HG02798 (cell line): ENCODE data around the gene OPRL1.

Experiments
- ATAC-seq: cut with Tn5 transposase; IDR thresholded peaks from one replicate; pipeline ENCODE4 v1.9.1; 2021; ENCODE audit warnings: mild to moderate bottlenecking; ENCODE audit not compliant: unreplicated experiment, poor library complexity

Gene OPRL1

DNA sequence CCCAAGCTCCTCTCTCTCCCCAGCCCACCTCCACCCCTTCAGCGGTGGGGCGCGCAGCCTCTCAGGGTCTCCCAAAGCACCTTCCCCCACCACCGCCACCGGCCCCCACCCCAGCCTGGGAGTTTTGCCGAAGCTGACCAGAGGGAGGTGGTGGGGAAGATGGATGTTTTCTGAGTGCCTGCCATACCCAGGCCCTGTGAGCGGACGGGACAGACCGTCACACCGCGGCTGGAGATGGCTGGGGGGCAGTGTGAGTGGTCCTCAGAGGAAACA lies 38.2 kb upstream of the OPRL1 start:
- ATAC-seq: no peak

DNA sequence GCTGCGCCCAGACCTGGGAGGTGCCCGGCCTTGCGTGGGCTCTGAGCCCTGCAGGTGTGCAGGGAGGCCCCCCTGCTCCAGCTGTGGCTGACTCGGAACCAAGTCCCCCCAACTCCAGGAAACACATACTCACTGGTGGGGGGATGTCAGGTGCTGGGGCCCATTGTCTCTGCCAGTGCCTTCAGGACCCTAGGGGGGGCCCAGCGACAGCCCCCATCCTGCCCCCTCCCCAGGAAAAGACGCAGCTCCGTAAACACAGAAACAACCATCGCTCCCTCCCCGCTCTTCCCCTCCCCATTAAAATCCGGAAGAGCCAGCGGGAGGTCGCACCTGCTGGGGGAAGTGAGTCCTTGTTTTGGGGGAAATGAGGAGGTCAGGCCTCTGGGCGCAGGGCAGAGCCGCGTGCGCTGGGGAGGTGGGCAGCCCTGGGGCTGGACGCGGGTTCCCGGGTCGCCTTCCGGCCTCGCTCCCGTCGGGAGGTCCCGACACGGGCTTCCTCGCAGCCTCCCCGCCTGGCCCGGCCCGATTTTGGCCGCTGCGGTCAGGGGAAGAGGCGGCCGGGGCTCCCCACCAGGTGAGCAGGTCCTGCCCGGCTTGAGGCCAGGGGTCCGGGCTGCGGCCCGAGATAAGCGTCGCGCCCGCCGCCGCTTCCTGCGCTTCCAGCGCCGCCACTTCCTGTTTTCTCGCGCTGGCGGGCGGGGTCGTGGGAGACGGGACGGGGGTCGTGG lies 37.7 kb upstream of the OPRL1 start:
- ATAC-seq: no peak

GRCh38 chr20:64043768-64044167 lies 36.1 kb upstream of the OPRL1 start:
- no peak for ATAC-seq

DNA sequence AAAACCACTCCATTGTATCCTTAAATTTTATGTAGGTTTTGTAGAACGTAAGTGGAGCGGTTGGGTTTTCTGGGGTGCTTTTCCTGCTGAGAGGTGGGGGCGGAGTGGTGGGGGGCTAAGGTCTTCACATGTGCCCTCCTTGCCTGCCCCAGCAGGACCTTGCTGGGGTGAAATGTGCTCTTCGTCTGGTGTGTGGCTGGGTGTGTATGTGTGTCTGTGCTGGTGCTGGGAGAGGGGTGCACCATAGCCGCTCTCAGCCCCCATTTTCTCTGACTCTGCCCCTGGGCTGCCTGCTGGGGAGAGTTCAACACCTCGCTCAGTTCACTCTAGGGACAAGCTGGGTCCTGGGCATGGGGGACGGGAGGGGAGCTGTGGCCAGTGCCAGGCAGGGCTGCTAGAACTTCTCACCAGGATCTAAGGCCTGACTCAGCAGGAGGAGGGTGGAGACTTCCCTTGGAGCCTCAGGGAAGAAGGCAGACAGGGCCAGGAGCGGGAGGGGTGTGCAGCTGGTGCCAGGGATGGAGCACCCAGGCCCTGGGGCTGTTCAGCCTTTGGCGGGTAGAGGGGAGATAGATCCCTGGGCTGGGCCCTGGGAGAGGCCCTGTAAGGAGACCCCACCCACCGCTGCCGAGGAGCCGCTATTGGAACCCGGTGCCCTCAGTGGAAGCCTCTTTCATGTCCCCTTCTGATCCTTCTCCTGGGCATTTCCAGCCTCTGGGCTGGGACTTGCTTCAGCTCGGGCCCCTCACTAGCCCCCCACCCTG lies 35.2 kb upstream of the OPRL1 start:
- ATAC-seq: no peak

GRCh38 chr20:64045346-64046011 lies 34.4 kb upstream of the OPRL1 start:
- no peak for ATAC-seq

DNA sequence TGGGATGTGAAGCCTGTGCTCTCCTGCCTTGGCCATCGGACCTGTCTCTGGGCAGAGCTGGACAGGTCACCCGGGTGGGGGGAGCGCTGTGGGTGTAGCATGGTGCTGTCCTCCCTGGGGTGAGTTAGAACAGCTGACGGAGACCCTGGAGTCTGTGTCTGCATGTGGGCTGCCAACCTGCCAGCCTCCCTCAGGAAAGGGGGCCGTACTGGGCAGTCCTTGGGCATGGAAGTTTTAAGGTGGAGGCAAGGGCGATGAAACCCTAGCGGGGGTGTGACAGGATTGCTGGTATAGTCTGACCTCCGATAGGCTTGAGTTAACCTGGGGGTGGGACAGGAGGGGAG lies 32.9 kb upstream of the OPRL1 start:
- ATAC-seq: no peak

- ATAC-seq: no peak
Observed at GRCh38 chr20:64047968-64048401, 31.9 kb upstream of the OPRL1 start.

GRCh38 chr20:64048402-64049044 lies 31.4 kb upstream of the OPRL1 start:
- ATAC-seq: no peak

DNA sequence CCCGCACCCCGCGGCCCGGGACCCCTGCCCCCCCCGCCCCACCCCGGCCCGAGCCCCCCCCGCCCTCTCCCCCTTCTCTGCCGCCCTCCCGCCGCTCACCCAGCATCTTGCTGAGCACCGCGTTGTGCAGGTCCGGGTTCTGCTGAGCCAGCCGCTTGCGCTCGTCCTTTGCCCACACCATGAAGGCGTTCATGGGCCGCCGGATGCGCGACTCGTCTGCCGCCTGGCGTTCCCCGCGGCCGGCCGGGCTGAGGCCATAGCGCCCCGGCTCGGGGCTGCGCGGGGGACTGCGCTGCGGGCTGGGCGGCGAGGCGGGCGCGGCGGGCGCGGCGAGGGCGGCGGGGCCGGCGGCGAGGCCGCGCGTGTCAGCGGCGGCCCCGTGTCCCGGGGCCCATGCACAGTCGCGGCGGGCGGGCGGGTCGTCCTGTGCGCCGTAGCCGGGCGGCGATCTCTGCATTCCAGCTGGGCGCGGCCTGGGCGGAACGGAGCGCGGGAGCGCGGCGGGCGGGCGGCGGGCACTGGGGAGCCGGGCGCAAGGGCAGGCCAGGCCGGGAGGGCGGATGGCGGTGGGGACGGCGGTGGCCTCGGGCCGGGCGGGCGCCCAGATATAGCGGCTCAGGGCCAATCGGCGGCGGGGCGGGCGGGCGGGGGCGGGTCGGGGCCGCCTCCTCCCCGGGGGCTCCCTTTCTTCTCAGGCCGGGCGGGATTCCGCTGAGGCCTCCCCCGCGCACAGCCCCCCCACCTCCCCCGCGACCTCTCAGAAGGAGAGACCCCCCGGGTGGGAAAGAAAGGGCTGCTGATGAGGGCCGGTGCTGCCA lies 30.6 kb upstream of the OPRL1 start, which contains the start of gene SOX18:
Gene SOX18, minus strand, starts transcription at position 580 of the 818 bp plus-strand sequence. Its CDS starts 123 bp downstream, at position 457.
- ATAC-seq: no peak

DNA sequence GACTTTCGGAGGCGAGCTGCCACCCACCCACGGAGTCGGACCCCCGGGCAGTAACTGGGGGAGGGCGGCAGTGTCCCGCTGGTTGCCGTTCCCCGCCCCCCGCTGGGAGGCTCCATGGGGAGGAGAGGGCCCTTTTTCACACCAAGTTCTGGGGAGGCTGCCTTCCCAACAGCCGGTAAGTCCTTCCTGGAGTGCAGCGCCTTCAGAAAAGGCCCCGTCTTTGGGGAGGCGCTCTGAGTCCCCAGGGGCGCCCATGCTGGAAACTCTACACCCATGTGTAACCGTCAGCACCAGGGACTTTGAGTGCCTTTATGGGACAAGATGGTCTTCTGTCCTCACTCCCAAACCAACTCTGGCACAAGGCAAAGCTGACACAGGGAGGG lies 30.0 kb upstream of the OPRL1 start:
- no peak for ATAC-seq

- no peak for ATAC-seq
Observed at GRCh38 chr20:64050261-64051032, 29.4 kb upstream of the OPRL1 start.

DNA sequence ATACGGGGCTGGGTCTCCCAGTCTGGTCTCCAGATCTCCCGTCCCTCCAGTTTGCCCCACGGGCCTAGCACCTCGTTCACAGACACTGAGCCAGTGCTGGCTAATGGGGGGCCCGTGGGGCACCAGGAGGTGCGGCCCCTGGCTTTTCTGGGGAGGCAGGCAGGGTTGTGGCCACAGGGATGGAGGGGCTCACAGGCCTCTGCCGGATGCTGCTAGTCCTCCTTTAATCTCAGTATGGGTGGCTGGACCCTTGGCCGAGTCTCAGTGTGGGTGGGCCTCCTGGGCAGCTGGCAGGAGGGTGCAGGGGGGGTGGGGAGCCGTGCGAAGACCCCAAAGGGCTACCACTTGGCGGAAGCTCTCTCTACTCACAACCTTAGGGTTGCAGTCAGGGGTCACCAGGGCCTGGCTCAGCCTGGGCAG lies 28.8 kb upstream of the OPRL1 start:
- no peak for ATAC-seq

DNA sequence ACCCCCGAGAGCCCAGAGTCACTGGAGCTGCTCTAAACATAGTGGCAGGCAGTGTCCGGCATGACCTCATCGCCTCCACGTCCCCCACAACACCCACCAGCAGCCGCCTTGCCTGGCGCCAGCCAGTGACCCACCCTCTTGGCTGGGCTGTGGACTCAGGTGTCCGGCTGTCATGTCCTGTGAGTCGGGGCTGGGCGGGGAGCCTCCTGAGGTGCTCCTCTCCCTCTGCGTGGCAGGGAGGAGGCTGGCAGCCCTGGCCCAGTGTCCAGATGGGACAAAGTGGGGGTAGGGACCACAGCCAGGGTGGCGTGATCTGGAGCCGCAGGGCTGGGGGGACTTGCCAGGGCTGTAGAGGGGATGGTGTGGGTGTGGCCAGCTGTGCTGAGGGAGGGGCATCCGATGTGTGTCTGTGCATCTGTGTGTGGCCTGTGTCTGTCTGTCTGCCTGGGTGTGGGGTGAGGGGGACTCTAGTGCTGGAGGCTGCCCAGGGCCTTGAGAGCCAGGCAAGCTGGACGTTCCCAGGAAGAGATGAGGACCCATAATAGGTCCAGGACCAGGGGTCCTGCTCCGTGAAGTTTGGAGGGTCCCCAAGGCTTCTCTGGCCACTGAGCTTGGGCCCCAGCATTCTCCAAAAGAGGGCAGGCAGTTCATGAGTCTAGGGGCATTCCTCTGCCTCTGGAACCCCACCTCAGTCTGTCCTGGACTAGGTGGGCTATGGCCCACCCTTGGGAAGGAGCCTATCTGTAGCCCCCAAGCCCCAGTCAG lies 28.1 kb upstream of the OPRL1 start:
- no peak for ATAC-seq

- no peak for ATAC-seq
Observed at GRCh38 chr20:64052326-64052722, 27.6 kb upstream of the OPRL1 start.

- ATAC-seq: no peak
Observed at GRCh38 chr20:64052987-64053840, 26.7 kb upstream of the OPRL1 start.

GRCh38 chr20:64053841-64054661 lies 25.8 kb upstream of the OPRL1 start:
- no peak for ATAC-seq

- ATAC-seq: no peak
Observed at GRCh38 chr20:64055396-64055892, 24.4 kb upstream of the OPRL1 start.
